Measurements from ENCODE around the gene SCAPER. TPM values are rescaled to one million over a fixed set of nuclear protein-coding genes. Genes with fewer than 3 reads are reported as not detected.
"Not testable (repeated sequence)": the region's sequence is repeated elsewhere in the genome, so short reads cannot be mapped to it uniquely, and the experiment has no call there.

Gene SCAPER
- total RNA-seq, 6 donors from 2014 or later: 14.4 to 67.1 (median 27.6) TPM

GRCh38 chr15:76894174-76894573 is 11.0 kb downstream of the SCAPER start:
- H3K4me3 ChIP-seq: no peak overlapping the region
- no peak for ATAC-seq (ENCODE audit: low FRiP score in 2 of 2)
- TF ChIP-seq POLR2A (IDR thresholded peaks at IDR 0.05) (no peak), POLR2AphosphoS5 (IDR thresholded peaks at IDR 0.05) (no peak), CTCF (IDR thresholded peaks at IDR 0.05) (no peak), EP300 (IDR thresholded peaks at IDR 0.05) (no peak)

GRCh38 chr15:76892836-76893235 is 12.3 kb downstream of the SCAPER start:
- not testable (repeated sequence) for H3K27me3 ChIP-seq; H3K4me3 ChIP-seq; DNase-seq; ATAC-seq (ENCODE audit: low FRiP score in 2 of 2); H3K9me3 ChIP-seq; H3K4me1 ChIP-seq; H3K27ac ChIP-seq; H3K36me3 ChIP-seq
- WGBS, 2 donors: 93 to 98% methylated on average over 5 of the region's 5 CpGs

More at GRCh38 chr15:76894174-76894573, 11.0 kb downstream of the SCAPER start:
- H3K9me3 ChIP-seq: no peaks in the 10 kb centered on the region
- H3K36me3 ChIP-seq: no peaks in the 10 kb centered on the region
- 91 to 98% methylated on average over 2 of the region's 2 CpGs for WGBS, 2 donors
- no peaks in the 10 kb centered on the region for H3K27me3 ChIP-seq
- no peaks in the 10 kb centered on the region for H3K4me1 ChIP-seq
- H3K27ac ChIP-seq: no peak overlapping the region
- DNase-seq: no peak

- not testable (repeated sequence) for H3K27me3 ChIP-seq; ATAC-seq (ENCODE audit: low FRiP score in 2 of 2); H3K4me3 ChIP-seq; H3K27ac ChIP-seq; H3K36me3 ChIP-seq; DNase-seq; H3K4me1 ChIP-seq; H3K9me3 ChIP-seq
- WGBS, 2 donors: 90 to 91% methylated on average over 14 of the region's 14 CpGs
Measured at GRCh38 chr15:76887280-76888141, 17.6 kb downstream of the SCAPER start.

- no peak for TF ChIP-seq POLR2AphosphoS5 (IDR thresholded peaks at IDR 0.05)
- TF ChIP-seq POLR2A (IDR thresholded peaks at IDR 0.05): no peak
- no peak for TF ChIP-seq CTCF (IDR thresholded peaks at IDR 0.05)
- no peak for TF ChIP-seq EP300 (IDR thresholded peaks at IDR 0.05)
- no peak overlapping the region for H3K4me3 ChIP-seq
- H3K36me3 ChIP-seq: peaks cover 0 to 22% (median 10%) of the 10 kb centered on the region in 4 donors
- 96 to 99% methylated on average over 2 of the region's 2 CpGs for WGBS, 2 donors
- H3K9me3 ChIP-seq: no peaks in the 10 kb centered on the region
- H3K4me1 ChIP-seq: no peaks in the 10 kb centered on the region
- H3K27me3 ChIP-seq: no peaks in the 10 kb centered on the region
- H3K27ac ChIP-seq: no peak overlapping the region
- ATAC-seq (ENCODE audit: low FRiP score in 2 of 2) (no peak), DNase-seq (no peak)
Measured at GRCh38 chr15:76885212-76885611, 19.9 kb downstream of the SCAPER start.

- H3K36me3 ChIP-seq: peaks cover 0 to 10% (median 6%) of the 10 kb centered on the region in 4 donors
- ATAC-seq (ENCODE audit: low FRiP score in 2 of 2): no peak
- WGBS, 2 donors: 94 to 97% methylated on average over 16 to 22 of the region's 26 CpGs
- TF ChIP-seq CTCF (IDR thresholded peaks at IDR 0.05) (no peak), POLR2AphosphoS5 (IDR thresholded peaks at IDR 0.05) (no peak), POLR2A (IDR thresholded peaks at IDR 0.05) (no peak), EP300 (IDR thresholded peaks at IDR 0.05) (no peak)
- H3K27me3 ChIP-seq: no peaks in the 10 kb centered on the region
- H3K4me1 ChIP-seq: peaks cover 0 to 2% (median 0%) of the 10 kb centered on the region in 4 donors
- peak in 1 of 2 donors; percentile 69 for DNase-seq
- H3K4me3 ChIP-seq: no peak overlapping the region
- no peaks in the 10 kb centered on the region for H3K9me3 ChIP-seq
- no peak overlapping the region for H3K27ac ChIP-seq
Measured at GRCh38 chr15:76875911-76876310, 29.2 kb downstream of the SCAPER start.

- not testable (repeated sequence) for H3K9me3 ChIP-seq; H3K4me1 ChIP-seq; H3K27ac ChIP-seq; H3K36me3 ChIP-seq; DNase-seq; H3K27me3 ChIP-seq; ATAC-seq (ENCODE audit: low FRiP score in 2 of 2); H3K4me3 ChIP-seq
- 64 to 81% methylated on average over 2 of the region's 2 CpGs for WGBS, 2 donors
Measured at GRCh38 chr15:76873066-76873465, 32.1 kb downstream of the SCAPER start.

Data from upper lobe of left lung (tissue), 6 donors.